ENCODE measurements around the gene MAP7D2. TPM values are rescaled to one million over a fixed set of nuclear protein-coding genes. Genes with fewer than 3 reads are reported as not detected.
A peak's percentile ranks its signal among the peaks of the same experiment; 100 is the strongest.

MAP7D2 gene
- total and polyA plus RNA-seq, 9 of the 15 experiments (the other 6 are each of a cell fraction or from before 2014, with no cell fraction given), result 0.01 to 0.04 (median 0.03) TPM; not detected in 4

GRCh38 chrX:20067709-20068561 is 48.8 kb downstream of the MAP7D2 start (continued):
- TF ChIP-seq ZNF395 (CRISPR knock-in tag; IDR thresholded peaks at IDR 0.05) (no peak), TSC22D4 (tag; IDR thresholded peaks at IDR 0.05) (no peak), CUX1 (CRISPR knock-in tag; IDR thresholded peaks at IDR 0.05) (no peak), NR0B1 (IDR thresholded peaks at IDR 0.05; ENCODE audit: partially characterized antibody) (no peak), SRSF1 (IDR thresholded peaks at IDR 0.05; ENCODE audit: low read depth, low read length) (no peak), ATF4 (CRISPR knock-in tag; IDR thresholded peaks at IDR 0.05) (no peak), KDM2B (CRISPR knock-in tag; IDR thresholded peaks at IDR 0.05) (no peak), C11orf30 (IDR thresholded peaks at IDR 0.05; ENCODE audit: low read depth) (peak; percentile 56; the same call in 1 of the 2 replicates), TAF1 (IDR thresholded peaks at IDR 0.05; ENCODE audit: control insufficient read depth, extremely low read depth, insufficient read depth, low read length, severe bottlenecking) (no peak), POLR2H (tag; IDR thresholded peaks at IDR 0.05; ENCODE audit: low read depth) (no peak), RBM25 (IDR thresholded peaks at IDR 0.05; ENCODE audit: low read depth, low read length, severe bottlenecking) (no peak), STAT5B (CRISPR knock-in tag; IDR thresholded peaks at IDR 0.05) (no peak), ZNF785 (CRISPR knock-in tag; IDR thresholded peaks at IDR 0.05) (no peak), MLLT1 (IDR thresholded peaks at IDR 0.05) (no peak), POLR2G (IDR thresholded peaks at IDR 0.05; ENCODE audit: low read depth, low read length) (no peak)
